Thyroid gland (tissue), 4 donors: Measurements from ENCODE around the gene CYYR1. TPM values are rescaled to one million over a fixed set of nuclear protein-coding genes. Genes with fewer than 3 reads are reported as not detected.
A peak's percentile ranks its signal among the peaks of the same experiment; 100 is the strongest.

ENCODE experiments used
- DNase-seq, 2 donors: peaks; one replicate each; pipeline ENCODE4 v3.0.0-alpha.2; 2019
- H3K27ac ChIP-seq, 3 donors: fragments of 200-600 bp; sonication (generic); 1 replicate in 2 of 3; 2 replicates in 1 of 3; pipeline ENCODE4 v1.5.1; 2016 to 2019; ENCODE audit warnings: mild to moderate bottlenecking in 1 of 3, moderate library complexity in 1 of 3
- H3K27me3 ChIP-seq: fragments of 200-600 bp; sonication (generic); one replicate; pipeline ENCODE4 v1.5.1; 2019
- H3K36me3 ChIP-seq, 2 donors: fragments of 200-600 bp; sonication (generic); one replicate each; pipeline ENCODE4 v1.5.1; 2016 to 2019
- H3K4me1 ChIP-seq, 2 donors: fragments of 200-600 bp; sonication (generic); one replicate each; pipeline ENCODE4 v1.5.1; 2017 to 2019
- H3K4me3 ChIP-seq, 3 donors: fragments of 200-600 bp; sonication (generic); replicated peaks in 1 of 3; 1 replicate in 2 of 3; 2 replicates in 1 of 3; pipeline ENCODE4 v1.5.1; 2016; ENCODE audit warnings: mild to moderate bottlenecking in 1 of 3
- H3K9me3 ChIP-seq: fragments of 200-600 bp; sonication (generic); one replicate; pipeline ENCODE4 v1.5.1; 2017
- POLR2A ChIP-seq, 2 donors: fragments of 450-650 bp; IDR thresholded peaks; one replicate each; pipeline ENCODE4 v1.6.1; 2017; ENCODE audit warnings: antibody characterized with exemption in 2 of 2, mild to moderate bottlenecking in 2 of 2, moderate library complexity in 1 of 2
- WGBS, 2 donors: methylation state at CpG; one replicate each; pipeline ENCODE4 v1.1.5; 2017; 5-methylcytosine and 5-hydroxymethylcytosine counted together
- intact Hi-C: fragments of 100-400 bp; cut with DNase I; formaldehyde crosslinking; loops from one replicate; pipeline ENCODE4 v1.15.1; 2023
- total RNA-seq, 4 donors: library from RNA; depleted of rRNA; stranded (reverse); fragments of >200 nt; gene quantifications; one replicate each; pipeline ENCODE4 v1.2.3, GENCODE V29; 2016
- TF ChIP-seq, protein P1 (sequence below), 6 experiments: fragments of 200-600 bp in 3 of 6; fragments of 450-650 bp in 3 of 6; sonication (generic) in 3 of 6; IDR thresholded peaks; one replicate each; pipeline ENCODE4 v1.5.1; 2016 to 2019; ENCODE audit warnings: antibody characterized with exemption in 6 of 6, mild to moderate bottlenecking in 2 of 6, inconsistent platforms in 1 of 6, moderate library complexity in 1 of 6

CYYR1 gene
- total RNA-seq, 4 donors from 2014 or later, result 7.0 to 18.7 (median 13.7) TPM

- H3K9me3 ChIP-seq, result no peaks in the 10 kb centered on the region
- no peaks in the 10 kb centered on the region for H3K4me1 ChIP-seq
- intact Hi-C loops, result no loop called here
- WGBS, 2 donors, result 79 to 84% methylated on average over 2 of the region's 2 CpGs
- no peak for DNase-seq
- H3K4me3 ChIP-seq, result no peak overlapping the region
- H3K27ac ChIP-seq, result peak overlapping the region in 1 of 3 donors; percentile 2
- no peak for TF ChIP-seq POLR2A (IDR thresholded peaks at IDR 0.05)
- TF ChIP-seq, protein P1, sequence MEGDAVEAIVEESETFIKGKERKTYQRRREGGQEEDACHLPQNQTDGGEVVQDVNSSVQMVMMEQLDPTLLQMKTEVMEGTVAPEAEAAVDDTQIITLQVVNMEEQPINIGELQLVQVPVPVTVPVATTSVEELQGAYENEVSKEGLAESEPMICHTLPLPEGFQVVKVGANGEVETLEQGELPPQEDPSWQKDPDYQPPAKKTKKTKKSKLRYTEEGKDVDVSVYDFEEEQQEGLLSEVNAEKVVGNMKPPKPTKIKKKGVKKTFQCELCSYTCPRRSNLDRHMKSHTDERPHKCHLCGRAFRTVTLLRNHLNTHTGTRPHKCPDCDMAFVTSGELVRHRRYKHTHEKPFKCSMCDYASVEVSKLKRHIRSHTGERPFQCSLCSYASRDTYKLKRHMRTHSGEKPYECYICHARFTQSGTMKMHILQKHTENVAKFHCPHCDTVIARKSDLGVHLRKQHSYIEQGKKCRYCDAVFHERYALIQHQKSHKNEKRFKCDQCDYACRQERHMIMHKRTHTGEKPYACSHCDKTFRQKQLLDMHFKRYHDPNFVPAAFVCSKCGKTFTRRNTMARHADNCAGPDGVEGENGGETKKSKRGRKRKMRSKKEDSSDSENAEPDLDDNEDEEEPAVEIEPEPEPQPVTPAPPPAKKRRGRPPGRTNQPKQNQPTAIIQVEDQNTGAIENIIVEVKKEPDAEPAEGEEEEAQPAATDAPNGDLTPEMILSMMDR (IDR thresholded peaks at IDR 0.05), result no peak
- no peaks in the 10 kb centered on the region for H3K36me3 ChIP-seq
- no peaks in the 10 kb centered on the region for H3K27me3 ChIP-seq
Observed at GRCh38 chr21:26565546-26565945, 7.5 kb downstream of the CYYR1 start.

GRCh38 chr21:26565111-26565510 is 8.0 kb downstream of the CYYR1 start:
- WGBS, 2 donors, result 76 to 82% methylated on average over 6 of the region's 6 CpGs
- no peak overlapping the region for H3K4me3 ChIP-seq
- no peaks in the 10 kb centered on the region for H3K4me1 ChIP-seq
- H3K27me3 ChIP-seq, result no peaks in the 10 kb centered on the region
- H3K9me3 ChIP-seq, result no peaks in the 10 kb centered on the region
- no peaks in the 10 kb centered on the region for H3K36me3 ChIP-seq
- intact Hi-C loops, result no loop called here
- TF ChIP-seq, protein P1 (IDR thresholded peaks at IDR 0.05), result no peak
- no peak for TF ChIP-seq POLR2A (IDR thresholded peaks at IDR 0.05)
- no peak for DNase-seq
- peak overlapping the region in 1 of 3 donors; percentile 2 for H3K27ac ChIP-seq

- no peak overlapping the region for H3K27ac ChIP-seq
- no peak overlapping the region for H3K4me3 ChIP-seq
- WGBS, 2 donors, result 62 to 68% methylated on average over 5 of the region's 5 CpGs
- DNase-seq, result no peak
- no peaks in the 10 kb centered on the region for H3K27me3 ChIP-seq
- no peaks in the 10 kb centered on the region for H3K9me3 ChIP-seq
- H3K4me1 ChIP-seq, result no peaks in the 10 kb centered on the region
- no peak for TF ChIP-seq POLR2A (IDR thresholded peaks at IDR 0.05)
- TF ChIP-seq, protein P1 (IDR thresholded peaks at IDR 0.05), result no peak
- intact Hi-C loops, result no loop called here
- no peaks in the 10 kb centered on the region for H3K36me3 ChIP-seq
Observed at GRCh38 chr21:26563856-26564503, 9.1 kb downstream of the CYYR1 start.

DNA sequence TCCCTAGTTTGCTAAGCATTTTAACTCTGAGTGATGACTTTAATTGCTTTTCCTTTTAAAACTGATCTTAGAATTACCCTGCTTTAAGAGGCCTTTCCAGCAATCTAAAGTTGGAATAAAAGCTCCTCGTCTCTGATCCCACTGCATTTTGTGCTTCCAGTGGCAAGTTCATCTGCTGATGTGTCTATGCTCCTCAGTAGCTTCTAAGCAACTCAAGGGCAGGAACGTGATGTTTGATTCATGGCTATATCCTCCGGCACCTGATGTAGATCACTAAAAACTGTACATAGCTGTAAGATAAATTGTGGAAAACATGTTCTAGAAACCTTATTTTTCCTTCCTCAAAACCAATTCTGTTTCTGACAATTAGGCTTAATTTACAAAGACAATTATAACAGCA is 12.5 kb downstream of the CYYR1 start:
- no peaks in the 10 kb centered on the region for H3K4me1 ChIP-seq
- intact Hi-C loops, result no loop called here
- no peak for DNase-seq
- TF ChIP-seq POLR2A (IDR thresholded peaks at IDR 0.05), result no peak
- TF ChIP-seq, protein P1 (IDR thresholded peaks at IDR 0.05), result no peak
- H3K27ac ChIP-seq, result no peak overlapping the region
- H3K9me3 ChIP-seq, result no peaks in the 10 kb centered on the region
- H3K4me3 ChIP-seq, result no peak overlapping the region
- no peaks in the 10 kb centered on the region for H3K36me3 ChIP-seq
- WGBS, 2 donors, result 85 to 95% methylated on average over 3 of the region's 3 CpGs
- H3K27me3 ChIP-seq, result no peaks in the 10 kb centered on the region

- intact Hi-C loops, result no loop called here
- Histone ChIP-seq H3K36me3 (no peaks in the 10 kb centered on the region), H3K27me3 (no peaks in the 10 kb centered on the region), H3K4me1 (no peaks in the 10 kb centered on the region), H3K27ac (no peak overlapping the region), H3K9me3 (no peaks in the 10 kb centered on the region), H3K4me3 (no peak overlapping the region)
- TF ChIP-seq, protein P1 (IDR thresholded peaks at IDR 0.05), result no peak
- TF ChIP-seq POLR2A (IDR thresholded peaks at IDR 0.05), result no peak
- WGBS, 2 donors, result 95 to 97% methylated on average over 5 of the region's 5 CpGs
- no peak for DNase-seq
Observed at GRCh38 chr21:26559099-26559498, 14.0 kb downstream of the CYYR1 start.
